GM23338 (cell line): ENCODE results near the gene PTRH1. TPM values are rescaled to one million over a fixed set of nuclear protein-coding genes. Genes with fewer than 3 reads are reported as not detected.

Source experiments
- ATAC-seq: fragments of 200-7000 bp; cut with Tn5 transposase; 3 replicates; pipeline ENCODE4 v1.9.1; 2020
- DNase-seq: peaks from one replicate; pipeline ENCODE4 v3.0.0-alpha.2; 2015; ENCODE audit warnings: low spot score
- H2AFZ ChIP-seq: fragments of 200-600 bp; sonication (generic); 2 replicates; pipeline ENCODE4 v1.8.0; 2016; ENCODE audit warnings: antibody characterized with exemption, mild to moderate bottlenecking, moderate library complexity
- H3F3A ChIP-seq: fragments of 200-600 bp; sonication (generic); replicated peaks from 2 replicates; pipeline ENCODE4 v1.8.0; 2017; ENCODE audit warnings: antibody characterized with exemption, mixed run types, low read depth
- H3K27ac ChIP-seq: fragments of 200-600 bp; sonication (generic); 2 replicates; pipeline ENCODE4 v1.6.1; 2016; ENCODE audit warnings: low read depth
- H3K27me3 ChIP-seq: fragments of 200-600 bp; sonication (generic); 2 replicates; pipeline ENCODE4 v1.8.0; 2016; ENCODE audit warnings: mild to moderate bottlenecking, mixed run types, moderate library complexity; ENCODE audit not compliant: insufficient read depth
- H3K36me3 ChIP-seq: fragments of 200-600 bp; sonication (generic); 2 replicates; pipeline ENCODE4 v1.8.0; 2016; ENCODE audit warnings: mild to moderate bottlenecking; ENCODE audit not compliant: insufficient read depth
- H3K4me1 ChIP-seq: fragments of 200-600 bp; sonication (generic); 2 replicates; pipeline ENCODE4 v1.8.0; 2016; ENCODE audit warnings: mild to moderate bottlenecking, moderate library complexity; ENCODE audit not compliant: insufficient read depth
- H3K4me2 ChIP-seq: fragments of 200-600 bp; sonication (generic); 2 replicates; pipeline ENCODE4 v1.7.1; 2017; ENCODE audit warnings: mixed run types
- H3K4me3 ChIP-seq: fragments of 200-600 bp; sonication (generic); 2 replicates; pipeline ENCODE4 v1.6.1; 2016; ENCODE audit warnings: mixed run types
- H3K79me2 ChIP-seq: fragments of 200-600 bp; sonication (generic); replicated peaks from 2 replicates; pipeline ENCODE4 v1.8.0; 2017; ENCODE audit warnings: mild to moderate bottlenecking; ENCODE audit not compliant: insufficient read depth
- H3K9me2 ChIP-seq: fragments of 200-600 bp; sonication (generic); 2 replicates; pipeline ENCODE4 v1.8.0; 2017; ENCODE audit not compliant: insufficient read depth
- H4K20me1 ChIP-seq: fragments of 200-600 bp; sonication (generic); replicated peaks from 2 replicates; pipeline ENCODE4 v1.8.0; 2017; ENCODE audit warnings: mild to moderate bottlenecking; ENCODE audit not compliant: insufficient read depth
- H3K27ac Mint-ChIP-seq: 2 replicates; pipeline ENCODE4 v1.8.0; 2020; ENCODE audit warnings: inconsistent platforms, mild to moderate bottlenecking, moderate library complexity, mixed read lengths
- H3K27me3 Mint-ChIP-seq: 3 replicates; pipeline ENCODE4 v1.8.0; 2022; ENCODE audit warnings: low read depth, mild to moderate bottlenecking, moderate library complexity, mixed read lengths, inconsistent platforms; ENCODE audit not compliant: insufficient read depth, poor library complexity
- H3K36me3 Mint-ChIP-seq: 3 replicates; pipeline ENCODE4 v1.8.0; 2021; ENCODE audit warnings: low read depth, mild to moderate bottlenecking, inconsistent platforms, moderate library complexity, mixed read lengths
- H3K4me1 Mint-ChIP-seq: 3 replicates; pipeline ENCODE4 v1.8.0; 2020; ENCODE audit warnings: mild to moderate bottlenecking, inconsistent platforms, mixed read lengths
- H3K4me3 Mint-ChIP-seq: 3 replicates; pipeline ENCODE4 v1.8.0; 2021; ENCODE audit warnings: moderate library complexity, mild to moderate bottlenecking, inconsistent platforms, mixed read lengths
- H3K9me3 Mint-ChIP-seq: 3 replicates; pipeline ENCODE4 v1.8.0; 2020; ENCODE audit warnings: moderate library complexity, mild to moderate bottlenecking, inconsistent platforms, mixed read lengths
- CREB1 ChIP-seq: fragments of 250-450 bp; sonication (Bioruptor Pico); IDR thresholded peaks from 2 replicates; pipeline ENCODE4 v1.5.0; 2020; ENCODE audit warnings: low read depth, mild to moderate bottlenecking, moderate library complexity
- EZH2 ChIP-seq: fragments of 200-600 bp; sonication (generic); IDR thresholded peaks from one replicate; pipeline ENCODE4 v1.8.0; 2017; ENCODE audit warnings: antibody characterized with exemption, mild to moderate bottlenecking, low read depth; ENCODE audit not compliant: unreplicated experiment
- JUNB ChIP-seq: IDR thresholded peaks from one replicate; pipeline ENCODE4 v1.6.1; 2016; ENCODE audit warnings: antibody characterized with exemption; ENCODE audit not compliant: unreplicated experiment
- NANOG ChIP-seq: IDR thresholded peaks from 2 replicates; pipeline ENCODE4 v1.6.1; 2016; ENCODE audit warnings: antibody characterized with exemption, borderline replicate concordance
- STAT1 ChIP-seq: IDR thresholded peaks from one replicate; pipeline ENCODE4 v1.6.1; 2016; ENCODE audit warnings: antibody characterized with exemption; ENCODE audit not compliant: unreplicated experiment
- ZNF114 ChIP-seq: fragments of 250-450 bp; sonication (Bioruptor Pico); IDR thresholded peaks from 2 replicates; pipeline ENCODE4 v1.5.0; 2020; ENCODE audit warnings: mild to moderate bottlenecking, moderate library complexity
- ZNF331 ChIP-seq: fragments of 250-450 bp; sonication (Bioruptor Pico); IDR thresholded peaks from 2 replicates; pipeline ENCODE4 v1.5.0; 2020; ENCODE audit warnings: low read depth, mild to moderate bottlenecking, moderate library complexity
- polyA plus RNA-seq: library from polyadenylated mRNA; unstranded; fragments of >200 nt; fragmentation: Nextera tagmentation; extraction: Ambion mirVana; gene quantifications from 2 replicates; pipeline ENCODE4 v1.2.1, GENCODE V29; 2016
- total RNA-seq: library from RNA; depleted of rRNA; stranded (reverse); fragments of >200 nt; shearing (Covaris generic); gene quantifications from 2 replicates; pipeline ENCODE4 v1.2.3, GENCODE V29; 2014
- TF ChIP-seq, protein P1 (sequence below), 2 experiments: fragments of 200-600 bp in 1 of 2; sonication (generic) in 1 of 2; conservative IDR thresholded peaks; 2 replicates each; pipeline versions ENCODE4 v1.5.1 to v1.6.1; 2016 to 2017; ENCODE audit warnings: antibody characterized with exemption in 2 of 2, low read depth in 2 of 2, mild to moderate bottlenecking in 2 of 2, moderate library complexity in 1 of 2
- TF ChIP-seq, protein P2 (sequence below): IDR thresholded peaks from one replicate; pipeline ENCODE4 v1.6.1; 2018; ENCODE audit warnings: antibody characterized with exemption; ENCODE audit not compliant: unreplicated experiment

PTRH1 gene
- total and polyA plus RNA-seq, 2 experiments from 2014 or later: 15.1 to 18.6 TPM

DNA sequence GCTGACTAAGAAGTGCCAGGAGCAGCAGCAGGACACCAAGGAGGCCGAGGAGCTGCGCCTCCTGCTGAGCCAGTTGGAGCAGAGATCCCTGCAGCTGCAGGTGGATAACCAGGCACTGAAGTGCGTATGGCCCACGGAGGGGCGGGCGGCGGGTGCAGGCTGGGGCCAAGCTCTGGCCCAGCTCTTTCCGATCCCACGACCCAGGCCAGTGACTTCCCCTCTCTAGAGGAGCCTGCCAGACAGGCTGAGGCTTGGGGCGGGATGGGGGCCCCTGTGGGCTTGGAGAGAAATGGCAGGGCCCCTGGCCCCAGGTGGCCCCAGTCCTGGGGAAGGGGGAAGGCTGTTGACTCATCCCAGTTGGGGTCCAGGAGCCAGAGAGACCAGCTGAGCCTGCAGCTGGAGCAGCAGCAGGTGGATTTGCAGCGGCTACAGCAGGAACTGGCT, 3.6 kb downstream of the PTRH1 start:
- no peaks in the 10 kb centered on the region for H3K36me3 ChIP-seq
- TF ChIP-seq, protein P1, sequence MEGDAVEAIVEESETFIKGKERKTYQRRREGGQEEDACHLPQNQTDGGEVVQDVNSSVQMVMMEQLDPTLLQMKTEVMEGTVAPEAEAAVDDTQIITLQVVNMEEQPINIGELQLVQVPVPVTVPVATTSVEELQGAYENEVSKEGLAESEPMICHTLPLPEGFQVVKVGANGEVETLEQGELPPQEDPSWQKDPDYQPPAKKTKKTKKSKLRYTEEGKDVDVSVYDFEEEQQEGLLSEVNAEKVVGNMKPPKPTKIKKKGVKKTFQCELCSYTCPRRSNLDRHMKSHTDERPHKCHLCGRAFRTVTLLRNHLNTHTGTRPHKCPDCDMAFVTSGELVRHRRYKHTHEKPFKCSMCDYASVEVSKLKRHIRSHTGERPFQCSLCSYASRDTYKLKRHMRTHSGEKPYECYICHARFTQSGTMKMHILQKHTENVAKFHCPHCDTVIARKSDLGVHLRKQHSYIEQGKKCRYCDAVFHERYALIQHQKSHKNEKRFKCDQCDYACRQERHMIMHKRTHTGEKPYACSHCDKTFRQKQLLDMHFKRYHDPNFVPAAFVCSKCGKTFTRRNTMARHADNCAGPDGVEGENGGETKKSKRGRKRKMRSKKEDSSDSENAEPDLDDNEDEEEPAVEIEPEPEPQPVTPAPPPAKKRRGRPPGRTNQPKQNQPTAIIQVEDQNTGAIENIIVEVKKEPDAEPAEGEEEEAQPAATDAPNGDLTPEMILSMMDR (conservative IDR thresholded peaks at IDR 0.05; ENCODE audit: low read depth in 2 of 2): 0 out of 4 replicates have a peak, but pooled peaks of 1 of the 2 experiments have one; percentile 6
- TF ChIP-seq CREB1 (CRISPR knock-in tag): no peak
- TF ChIP-seq JUNB: no peak
- H3K27me3 ChIP-seq: no peaks in the 10 kb centered on the region
- no peaks in the 10 kb centered on the region for H3K9me2 ChIP-seq
- H3K27ac Mint-ChIP-seq: no peak overlapping the region
- DNase-seq (peak; percentile 68), ATAC-seq (peak; percentile 31)
- H3F3A ChIP-seq: 0 out of 2 replicates have a peak, but pooled peaks cover 12% of the 10 kb centered on the region
- H2AFZ ChIP-seq: no peak overlapping the region
- H3K4me2 ChIP-seq: peak overlapping the region; percentile 51
- peaks cover 4% of the 10 kb centered on the region; the same call in 2 of the 3 replicates for H3K9me3 Mint-ChIP-seq
- peaks cover 29% of the 10 kb centered on the region for H3K4me1 Mint-ChIP-seq
- H3K4me3 ChIP-seq: no peak overlapping the region
- no peak overlapping the region for H3K4me3 Mint-ChIP-seq
- H4K20me1 ChIP-seq: no peaks in the 10 kb centered on the region
- H3K27me3 Mint-ChIP-seq: peaks cover 15% of the 10 kb centered on the region
- no peaks in the 10 kb centered on the region; the same call in 2 of the 3 replicates for H3K36me3 Mint-ChIP-seq
- H3K4me1 ChIP-seq: peaks cover 10% of the 10 kb centered on the region
- H3K79me2 ChIP-seq: no peaks in the 10 kb centered on the region
- no peak overlapping the region for H3K27ac ChIP-seq

DNA sequence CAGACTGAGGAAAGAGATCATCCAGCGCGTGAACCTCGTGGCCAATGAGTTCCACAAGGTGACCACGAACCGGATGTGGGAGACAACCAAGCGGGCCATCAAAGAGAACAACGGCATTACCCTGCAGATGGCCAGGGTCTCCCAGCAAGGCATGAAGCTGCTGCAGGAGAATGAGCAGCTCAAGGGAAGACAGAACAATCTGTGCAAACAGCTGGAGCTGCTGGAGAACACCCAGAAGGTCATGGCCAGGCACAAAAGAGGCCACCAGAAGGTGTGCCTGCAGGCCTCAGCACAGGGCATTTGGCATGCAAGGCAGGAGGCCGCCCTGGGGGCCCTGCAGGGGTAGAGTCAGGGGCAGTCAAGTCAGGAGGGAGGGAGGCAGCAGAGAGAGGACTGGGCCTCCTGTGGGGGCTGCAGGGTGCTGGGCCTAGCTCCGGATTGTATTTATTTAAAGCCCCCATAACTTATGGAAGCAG, 4.2 kb downstream of the PTRH1 start:
- H2AFZ ChIP-seq: no peak overlapping the region
- Mint-ChIP-seq H3K4me3 (peak overlapping the region; percentile 22; the same call in 1 of the 3 replicates), H3K36me3 (no peaks in the 10 kb centered on the region; the same call in 2 of the 3 replicates), H3K9me3 (peaks cover 4% of the 10 kb centered on the region; the same call in 2 of the 3 replicates), H3K4me1 (peaks cover 30% of the 10 kb centered on the region), H3K27ac (no peak overlapping the region), H3K27me3 (peaks cover 15% of the 10 kb centered on the region)
- 0 out of 2 replicates have a peak, but pooled peaks cover 12% of the 10 kb centered on the region for H3F3A ChIP-seq
- no peak overlapping the region for H3K27ac ChIP-seq
- ATAC-seq: no peak
- no peaks in the 10 kb centered on the region for H3K27me3 ChIP-seq
- peaks cover 14% of the 10 kb centered on the region for H3K4me1 ChIP-seq
- no peaks in the 10 kb centered on the region for H3K79me2 ChIP-seq
- peak overlapping the region; percentile 51 for H3K4me2 ChIP-seq
- H3K9me2 ChIP-seq: no peaks in the 10 kb centered on the region
- no peak for DNase-seq
- no peaks in the 10 kb centered on the region for H4K20me1 ChIP-seq
- no peaks in the 10 kb centered on the region for H3K36me3 ChIP-seq
- no peak overlapping the region for H3K4me3 ChIP-seq
- no peak for TF ChIP-seq ZNF331 (CRISPR knock-in tag)
- no peak for TF ChIP-seq JUNB
- TF ChIP-seq, protein P1 (conservative IDR thresholded peaks at IDR 0.05; ENCODE audit: low read depth in 2 of 2): no peak
- TF ChIP-seq, protein P2, sequence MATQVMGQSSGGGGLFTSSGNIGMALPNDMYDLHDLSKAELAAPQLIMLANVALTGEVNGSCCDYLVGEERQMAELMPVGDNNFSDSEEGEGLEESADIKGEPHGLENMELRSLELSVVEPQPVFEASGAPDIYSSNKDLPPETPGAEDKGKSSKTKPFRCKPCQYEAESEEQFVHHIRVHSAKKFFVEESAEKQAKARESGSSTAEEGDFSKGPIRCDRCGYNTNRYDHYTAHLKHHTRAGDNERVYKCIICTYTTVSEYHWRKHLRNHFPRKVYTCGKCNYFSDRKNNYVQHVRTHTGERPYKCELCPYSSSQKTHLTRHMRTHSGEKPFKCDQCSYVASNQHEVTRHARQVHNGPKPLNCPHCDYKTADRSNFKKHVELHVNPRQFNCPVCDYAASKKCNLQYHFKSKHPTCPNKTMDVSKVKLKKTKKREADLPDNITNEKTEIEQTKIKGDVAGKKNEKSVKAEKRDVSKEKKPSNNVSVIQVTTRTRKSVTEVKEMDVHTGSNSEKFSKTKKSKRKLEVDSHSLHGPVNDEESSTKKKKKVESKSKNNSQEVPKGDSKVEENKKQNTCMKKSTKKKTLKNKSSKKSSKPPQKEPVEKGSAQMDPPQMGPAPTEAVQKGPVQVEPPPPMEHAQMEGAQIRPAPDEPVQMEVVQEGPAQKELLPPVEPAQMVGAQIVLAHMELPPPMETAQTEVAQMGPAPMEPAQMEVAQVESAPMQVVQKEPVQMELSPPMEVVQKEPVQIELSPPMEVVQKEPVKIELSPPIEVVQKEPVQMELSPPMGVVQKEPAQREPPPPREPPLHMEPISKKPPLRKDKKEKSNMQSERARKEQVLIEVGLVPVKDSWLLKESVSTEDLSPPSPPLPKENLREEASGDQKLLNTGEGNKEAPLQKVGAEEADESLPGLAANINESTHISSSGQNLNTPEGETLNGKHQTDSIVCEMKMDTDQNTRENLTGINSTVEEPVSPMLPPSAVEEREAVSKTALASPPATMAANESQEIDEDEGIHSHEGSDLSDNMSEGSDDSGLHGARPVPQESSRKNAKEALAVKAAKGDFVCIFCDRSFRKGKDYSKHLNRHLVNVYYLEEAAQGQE: no peak
- TF ChIP-seq NANOG: no peak
- TF ChIP-seq EZH2: no peak
- TF ChIP-seq ZNF114 (CRISPR knock-in tag): no peak
- no peak for TF ChIP-seq CREB1 (CRISPR knock-in tag)
- TF ChIP-seq STAT1: no peak
